ENCODE measurements around the gene TBXA2R. TPM values are rescaled to one million over a fixed set of nuclear protein-coding genes. Genes with fewer than 3 reads are reported as not detected.

Gene TBXA2R
- total and polyA plus RNA-seq, 4 donors: 1.7 to 6.0 (median 5.4) TPM

DNA sequence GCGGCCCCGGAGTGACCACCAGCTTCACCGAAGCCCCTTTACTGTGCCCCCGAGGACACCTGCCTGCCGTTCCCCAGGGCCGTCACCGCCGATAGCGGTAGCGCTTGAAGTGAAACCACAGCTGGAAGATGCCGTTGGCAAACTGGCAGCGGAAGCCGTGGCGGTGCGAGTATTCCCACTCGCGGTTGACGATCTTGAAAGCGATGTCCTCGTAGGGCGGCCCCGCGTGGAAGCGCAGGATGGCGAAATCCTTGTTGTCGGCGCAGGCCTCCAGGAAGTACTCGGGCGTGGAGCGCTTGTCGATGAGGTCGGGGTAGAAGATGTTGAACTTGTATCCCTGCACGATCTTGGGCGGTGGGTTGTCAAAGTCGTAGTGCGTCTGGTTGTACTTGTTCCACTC lies 5.2 kb upstream of the TBXA2R start:
- DNase-seq (ENCODE audit: low spot score): no peak
- Histone ChIP-seq H3K27me3 (ENCODE audit: control insufficient read depth in 4 of 4, insufficient read depth in 4 of 4, low read length in 3 of 4) (no peaks in the 10 kb centered on the region), H3K27ac (ENCODE audit: low read depth in 1 of 2, low read length in 2 of 2) (no peak overlapping the region), H3K4me1 (ENCODE audit: control insufficient read depth in 4 of 4, insufficient read depth in 4 of 4, low read length in 3 of 4) (peaks cover 0 to 4% (median 2%) of the 10 kb centered on the region in 4 donors), H3K36me3 (ENCODE audit: control insufficient read depth in 4 of 4, insufficient read depth in 3 of 4, low read depth in 1 of 4, low read length in 3 of 4) (peaks cover 4 to 18% (median 8%) of the 10 kb centered on the region in 4 donors), H3K9ac (ENCODE audit: low read depth in 1 of 2, low read length in 2 of 2) (no peak overlapping the region), H3K9me3 (ENCODE audit: control insufficient read depth in 4 of 4, low read length in 3 of 4) (no peaks in the 10 kb centered on the region), H3K4me3 (ENCODE audit: low read depth in 1 of 3, low read length in 3 of 3) (no peak overlapping the region)
- 95% methylated on average over 36 of the region's 36 CpGs for WGBS
- TF ChIP-seq, protein P1, sequence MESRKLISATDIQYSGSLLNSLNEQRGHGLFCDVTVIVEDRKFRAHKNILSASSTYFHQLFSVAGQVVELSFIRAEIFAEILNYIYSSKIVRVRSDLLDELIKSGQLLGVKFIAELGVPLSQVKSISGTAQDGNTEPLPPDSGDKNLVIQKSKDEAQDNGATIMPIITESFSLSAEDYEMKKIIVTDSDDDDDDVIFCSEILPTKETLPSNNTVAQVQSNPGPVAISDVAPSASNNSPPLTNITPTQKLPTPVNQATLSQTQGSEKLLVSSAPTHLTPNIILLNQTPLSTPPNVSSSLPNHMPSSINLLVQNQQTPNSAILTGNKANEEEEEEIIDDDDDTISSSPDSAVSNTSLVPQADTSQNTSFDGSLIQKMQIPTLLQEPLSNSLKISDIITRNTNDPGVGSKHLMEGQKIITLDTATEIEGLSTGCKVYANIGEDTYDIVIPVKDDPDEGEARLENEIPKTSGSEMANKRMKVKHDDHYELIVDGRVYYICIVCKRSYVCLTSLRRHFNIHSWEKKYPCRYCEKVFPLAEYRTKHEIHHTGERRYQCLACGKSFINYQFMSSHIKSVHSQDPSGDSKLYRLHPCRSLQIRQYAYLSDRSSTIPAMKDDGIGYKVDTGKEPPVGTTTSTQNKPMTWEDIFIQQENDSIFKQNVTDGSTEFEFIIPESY (IDR thresholded peaks at IDR 0.05): no peak
- TF ChIP-seq SP1 (IDR thresholded peaks at IDR 0.05) (no peak), EGR1 (IDR thresholded peaks at IDR 0.05; ENCODE audit: low read depth in 2 of 2) (no peak)
- TF ChIP-seq, protein P2, sequence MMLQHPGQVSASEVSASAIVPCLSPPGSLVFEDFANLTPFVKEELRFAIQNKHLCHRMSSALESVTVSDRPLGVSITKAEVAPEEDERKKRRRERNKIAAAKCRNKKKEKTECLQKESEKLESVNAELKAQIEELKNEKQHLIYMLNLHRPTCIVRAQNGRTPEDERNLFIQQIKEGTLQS (IDR thresholded peaks at IDR 0.05): no peak

DNA sequence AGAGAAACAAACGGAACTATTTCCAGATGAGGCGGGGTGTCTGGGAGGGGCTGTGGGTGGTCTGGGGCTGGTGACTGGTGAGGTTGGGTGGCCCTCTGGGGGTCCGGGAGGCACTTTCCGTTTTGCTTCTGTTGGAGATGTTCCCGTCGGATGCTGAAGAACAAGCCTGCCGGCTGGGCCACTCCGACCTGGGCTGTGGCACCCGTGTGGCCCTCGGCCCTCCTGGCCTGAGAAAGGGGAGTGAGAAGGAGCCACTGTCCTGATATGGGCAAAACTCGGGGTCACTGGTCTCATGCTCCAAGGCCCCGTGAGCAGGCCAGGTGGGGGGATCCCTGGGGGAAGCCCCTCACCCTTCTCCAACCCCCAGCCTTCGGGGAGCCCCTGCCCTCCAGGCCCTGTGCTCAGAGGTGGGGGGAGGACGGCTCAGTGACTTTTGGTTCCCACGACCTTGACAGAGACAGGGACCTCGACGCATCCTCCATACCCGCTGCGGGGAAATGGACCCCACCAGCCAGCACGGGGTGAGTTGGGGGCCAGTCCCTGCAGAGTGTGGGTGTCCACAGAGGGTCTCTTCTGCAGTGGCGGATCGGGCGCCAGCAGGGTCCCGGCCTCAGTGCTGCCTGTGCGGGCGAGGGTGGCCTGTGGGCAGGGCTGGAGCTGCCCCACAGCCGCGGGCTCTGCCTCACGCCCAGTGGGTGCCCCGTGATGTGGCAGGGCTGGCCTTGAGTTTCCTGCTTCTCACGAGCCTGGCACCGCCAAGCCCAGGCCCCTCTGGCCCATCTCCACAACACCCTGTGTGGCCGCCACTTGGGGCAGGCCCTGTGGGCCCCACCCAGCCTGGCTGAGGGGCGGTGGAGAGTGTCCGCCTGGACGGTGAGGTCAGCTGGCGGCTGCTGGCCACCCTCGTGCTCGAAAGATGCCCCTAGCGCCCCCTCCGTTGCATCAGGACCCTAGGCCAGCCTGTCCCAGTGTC lies 4.4 kb upstream of the TBXA2R start:
- Histone ChIP-seq H3K27me3 (ENCODE audit: control insufficient read depth in 4 of 4, insufficient read depth in 4 of 4, low read length in 3 of 4) (no peaks in the 10 kb centered on the region), H3K27ac (ENCODE audit: low read depth in 1 of 2, low read length in 2 of 2) (no peak overlapping the region), H3K9ac (ENCODE audit: low read depth in 1 of 2, low read length in 2 of 2) (no peak overlapping the region), H3K36me3 (ENCODE audit: control insufficient read depth in 4 of 4, insufficient read depth in 3 of 4, low read depth in 1 of 4, low read length in 3 of 4) (peaks cover 4 to 18% (median 7%) of the 10 kb centered on the region in 4 donors), H3K4me1 (ENCODE audit: control insufficient read depth in 4 of 4, insufficient read depth in 4 of 4, low read length in 3 of 4) (peaks cover 0 to 7% (median 4%) of the 10 kb centered on the region in 4 donors), H3K4me3 (ENCODE audit: low read depth in 1 of 3, low read length in 3 of 3) (no peak overlapping the region), H3K9me3 (ENCODE audit: control insufficient read depth in 4 of 4, low read length in 3 of 4) (no peaks in the 10 kb centered on the region)
- TF ChIP-seq TAF1 (conservative IDR thresholded peaks at IDR 0.05) (no peak), SP1 (IDR thresholded peaks at IDR 0.05) (no peak), FOXA1 (IDR thresholded peaks at IDR 0.05) (no peak), JUND (IDR thresholded peaks at IDR 0.05) (no peak), FOXA2 (IDR thresholded peaks at IDR 0.05) (no peak), RXRA (IDR thresholded peaks at IDR 0.05) (no peak), YY1 (IDR thresholded peaks at IDR 0.05) (no peak), HNF4A (conservative IDR thresholded peaks at IDR 0.05) (no peak), NR2F2 (IDR thresholded peaks at IDR 0.05) (no peak), HNF4G (IDR thresholded peaks at IDR 0.05) (no peak), GABPA (IDR thresholded peaks at IDR 0.05 in 1 of 2, conservative IDR thresholded peaks at IDR 0.05 in 1 of 2) (no peak), RAD21 (IDR thresholded peaks at IDR 0.05) (no peak), EGR1 (IDR thresholded peaks at IDR 0.05; ENCODE audit: low read depth in 2 of 2) (no peak)
- TF ChIP-seq, protein P1 (IDR thresholded peaks at IDR 0.05): no peak
- TF ChIP-seq, protein P3, sequence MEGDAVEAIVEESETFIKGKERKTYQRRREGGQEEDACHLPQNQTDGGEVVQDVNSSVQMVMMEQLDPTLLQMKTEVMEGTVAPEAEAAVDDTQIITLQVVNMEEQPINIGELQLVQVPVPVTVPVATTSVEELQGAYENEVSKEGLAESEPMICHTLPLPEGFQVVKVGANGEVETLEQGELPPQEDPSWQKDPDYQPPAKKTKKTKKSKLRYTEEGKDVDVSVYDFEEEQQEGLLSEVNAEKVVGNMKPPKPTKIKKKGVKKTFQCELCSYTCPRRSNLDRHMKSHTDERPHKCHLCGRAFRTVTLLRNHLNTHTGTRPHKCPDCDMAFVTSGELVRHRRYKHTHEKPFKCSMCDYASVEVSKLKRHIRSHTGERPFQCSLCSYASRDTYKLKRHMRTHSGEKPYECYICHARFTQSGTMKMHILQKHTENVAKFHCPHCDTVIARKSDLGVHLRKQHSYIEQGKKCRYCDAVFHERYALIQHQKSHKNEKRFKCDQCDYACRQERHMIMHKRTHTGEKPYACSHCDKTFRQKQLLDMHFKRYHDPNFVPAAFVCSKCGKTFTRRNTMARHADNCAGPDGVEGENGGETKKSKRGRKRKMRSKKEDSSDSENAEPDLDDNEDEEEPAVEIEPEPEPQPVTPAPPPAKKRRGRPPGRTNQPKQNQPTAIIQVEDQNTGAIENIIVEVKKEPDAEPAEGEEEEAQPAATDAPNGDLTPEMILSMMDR (IDR thresholded peaks at IDR 0.05; ENCODE audit: low read depth, low read length, missing input control): no peak
- TF ChIP-seq, protein P4, sequence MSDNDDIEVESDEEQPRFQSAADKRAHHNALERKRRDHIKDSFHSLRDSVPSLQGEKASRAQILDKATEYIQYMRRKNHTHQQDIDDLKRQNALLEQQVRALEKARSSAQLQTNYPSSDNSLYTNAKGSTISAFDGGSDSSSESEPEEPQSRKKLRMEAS (IDR thresholded peaks at IDR 0.05): no peak
- TF ChIP-seq, protein P2 (IDR thresholded peaks at IDR 0.05): no peak
- TF ChIP-seq, protein P5, sequence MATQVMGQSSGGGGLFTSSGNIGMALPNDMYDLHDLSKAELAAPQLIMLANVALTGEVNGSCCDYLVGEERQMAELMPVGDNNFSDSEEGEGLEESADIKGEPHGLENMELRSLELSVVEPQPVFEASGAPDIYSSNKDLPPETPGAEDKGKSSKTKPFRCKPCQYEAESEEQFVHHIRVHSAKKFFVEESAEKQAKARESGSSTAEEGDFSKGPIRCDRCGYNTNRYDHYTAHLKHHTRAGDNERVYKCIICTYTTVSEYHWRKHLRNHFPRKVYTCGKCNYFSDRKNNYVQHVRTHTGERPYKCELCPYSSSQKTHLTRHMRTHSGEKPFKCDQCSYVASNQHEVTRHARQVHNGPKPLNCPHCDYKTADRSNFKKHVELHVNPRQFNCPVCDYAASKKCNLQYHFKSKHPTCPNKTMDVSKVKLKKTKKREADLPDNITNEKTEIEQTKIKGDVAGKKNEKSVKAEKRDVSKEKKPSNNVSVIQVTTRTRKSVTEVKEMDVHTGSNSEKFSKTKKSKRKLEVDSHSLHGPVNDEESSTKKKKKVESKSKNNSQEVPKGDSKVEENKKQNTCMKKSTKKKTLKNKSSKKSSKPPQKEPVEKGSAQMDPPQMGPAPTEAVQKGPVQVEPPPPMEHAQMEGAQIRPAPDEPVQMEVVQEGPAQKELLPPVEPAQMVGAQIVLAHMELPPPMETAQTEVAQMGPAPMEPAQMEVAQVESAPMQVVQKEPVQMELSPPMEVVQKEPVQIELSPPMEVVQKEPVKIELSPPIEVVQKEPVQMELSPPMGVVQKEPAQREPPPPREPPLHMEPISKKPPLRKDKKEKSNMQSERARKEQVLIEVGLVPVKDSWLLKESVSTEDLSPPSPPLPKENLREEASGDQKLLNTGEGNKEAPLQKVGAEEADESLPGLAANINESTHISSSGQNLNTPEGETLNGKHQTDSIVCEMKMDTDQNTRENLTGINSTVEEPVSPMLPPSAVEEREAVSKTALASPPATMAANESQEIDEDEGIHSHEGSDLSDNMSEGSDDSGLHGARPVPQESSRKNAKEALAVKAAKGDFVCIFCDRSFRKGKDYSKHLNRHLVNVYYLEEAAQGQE (IDR thresholded peaks at IDR 0.05): no peak
- DNase-seq (ENCODE audit: low spot score): no peak
- WGBS: 90% methylated on average over 41 of the region's 41 CpGs

Measured in liver (tissue), 9 donors.